K562 (cell line): ENCODE measurements around the gene ROPN1L.

Experiments
- ATF2 ChIP-seq: sonication (generic); formaldehyde crosslinking; IDR thresholded peaks from 2 replicates; pipeline ENCODE4 v1.8.1; 2022; ENCODE audit warnings: missing genetic modification reagents
- EZH2 ChIP-seq: IDR thresholded peaks from 2 replicates; pipeline ENCODE4 v1.6.1; 2012; ENCODE audit warnings: low read depth, mild to moderate bottlenecking, inconsistent platforms, low read length, borderline replicate concordance
- GATA2 ChIP-seq: sonication (generic); formaldehyde crosslinking; IDR thresholded peaks from 2 replicates; pipeline ENCODE4 v1.4.0; 2020; ENCODE audit warnings: mild to moderate bottlenecking, missing genetic modification reagents
- JUN ChIP-seq, 2 experiments: sonication (generic) in 1 of 2; formaldehyde crosslinking in 1 of 2; IDR thresholded peaks; 2 replicates each; pipeline versions ENCODE4 v1.6.1 to v1.8.0; 2012 to 2022; ENCODE audit warnings: borderline replicate concordance in 2 of 2, mild to moderate bottlenecking in 2 of 2, improper control_type of control experiment in 1 of 2, low read depth in 1 of 2, low read length in 1 of 2, missing genetic modification reagents in 1 of 2
- POLR2AphosphoS5 ChIP-seq: IDR thresholded peaks from 2 replicates; pipeline ENCODE4 v1.6.1; 2011; ENCODE audit warnings: mild to moderate bottlenecking, low read depth, low read length, moderate library complexity; ENCODE audit not compliant: control insufficient read depth, insufficient read depth
- SMARCA4 ChIP-seq: fragments of 450-650 bp; IDR thresholded peaks from 2 replicates; pipeline ENCODE4 v1.6.1; 2016
- SMARCA5 ChIP-seq: fragments of 450-650 bp; IDR thresholded peaks from 2 replicates; pipeline ENCODE4 v1.6.1; 2016
- TSHZ1 ChIP-seq: fragments of 250-450 bp; sonication (Bioruptor Pico); IDR thresholded peaks from 2 replicates; pipeline ENCODE4 v1.4.0; 2020; ENCODE audit warnings: mild to moderate bottlenecking, moderate library complexity
- ZBTB26 ChIP-seq: fragments of 450-650 bp; formaldehyde crosslinking; IDR thresholded peaks from 2 replicates; pipeline ENCODE4 v1.4.0; 2022; ENCODE audit warnings: missing genetic modification characterization
- ZNF785 ChIP-seq: fragments of 250-450 bp; sonication (Bioruptor Pico); IDR thresholded peaks from 2 replicates; pipeline ENCODE4 v1.4.0; 2020; ENCODE audit warnings: mild to moderate bottlenecking
- ZZZ3 ChIP-seq: fragments of 450-650 bp; IDR thresholded peaks from 2 replicates; pipeline ENCODE4 v1.6.1; 2016; ENCODE audit warnings: antibody characterized with exemption, mild to moderate bottlenecking, moderate library complexity
- TF ChIP-seq, protein P1 (sequence below), 3 experiments: IDR thresholded peaks in 2 of 3; conservative IDR thresholded peaks in 1 of 3; 2 replicates each; pipeline ENCODE4 v1.5.1; 2011 to 2012; ENCODE audit warnings: low read length in 3 of 3, mild to moderate bottlenecking in 3 of 3, control low read depth in 2 of 3, improper control_type of control experiment in 1 of 3, inconsistent platforms in 1 of 3, low read depth in 1 of 3, mixed read lengths in 1 of 3, moderate library complexity in 1 of 3; ENCODE audit not compliant: insufficient read depth in 2 of 3
- TF ChIP-seq, protein P2 (sequence below): sonication (generic); formaldehyde crosslinking; IDR thresholded peaks from 2 replicates; pipeline ENCODE4 v1.8.0; 2022; ENCODE audit warnings: mild to moderate bottlenecking, low read depth, missing genetic modification reagents
- TF ChIP-seq, protein P3 (sequence below): fragments of 450-650 bp; IDR thresholded peaks from 2 replicates; pipeline ENCODE4 v1.6.1; 2016; ENCODE audit warnings: low read depth

DNA sequence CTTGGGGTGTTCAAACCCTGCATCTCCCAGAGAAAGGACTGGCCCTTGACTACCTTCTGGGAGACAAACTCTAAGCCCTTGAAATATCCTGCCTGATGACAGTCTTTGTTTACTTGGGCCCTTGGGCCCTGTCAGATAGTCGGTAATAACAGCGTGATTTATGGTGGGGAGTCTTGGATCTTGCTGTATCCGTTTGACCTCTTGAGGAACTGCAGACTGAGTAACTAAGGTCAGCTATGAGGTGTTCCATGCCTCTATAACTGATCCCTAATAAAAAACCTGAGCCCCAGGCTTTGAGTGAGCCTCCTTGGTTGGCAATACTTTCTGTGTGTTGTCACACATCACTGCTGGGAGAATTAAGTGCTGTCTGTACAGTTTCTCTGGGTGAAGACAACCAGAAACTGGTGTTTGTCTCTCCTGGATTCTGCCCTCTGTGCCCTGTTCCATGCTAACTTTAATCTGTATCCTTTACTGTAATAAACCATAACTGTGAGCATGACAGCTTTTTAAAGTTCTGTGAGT, 66.0 kb downstream of the ROPN1L start:
- TF ChIP-seq POLR2AphosphoS5 (peak; percentile 79), JUN (IDR thresholded peaks at IDR 0.05; ENCODE audit: borderline replicate concordance, low read depth, low read length) (peak; percentile 83), JUN (CRISPR knock-in tag; IDR thresholded peaks at IDR 0.05; ENCODE audit: borderline replicate concordance) (no peak), SMARCA5 (no peak), TSHZ1 (no peak), ZNF785 (CRISPR knock-in tag) (no peak), ZZZ3 (no peak), ZBTB26 (CRISPR knock-in tag) (no peak), GATA2 (CRISPR knock-in tag) (no peak), EZH2 (no peak), ATF2 (CRISPR knock-in tag) (no peak), SMARCA4 (peak; percentile 88)
- TF ChIP-seq, protein P1, sequence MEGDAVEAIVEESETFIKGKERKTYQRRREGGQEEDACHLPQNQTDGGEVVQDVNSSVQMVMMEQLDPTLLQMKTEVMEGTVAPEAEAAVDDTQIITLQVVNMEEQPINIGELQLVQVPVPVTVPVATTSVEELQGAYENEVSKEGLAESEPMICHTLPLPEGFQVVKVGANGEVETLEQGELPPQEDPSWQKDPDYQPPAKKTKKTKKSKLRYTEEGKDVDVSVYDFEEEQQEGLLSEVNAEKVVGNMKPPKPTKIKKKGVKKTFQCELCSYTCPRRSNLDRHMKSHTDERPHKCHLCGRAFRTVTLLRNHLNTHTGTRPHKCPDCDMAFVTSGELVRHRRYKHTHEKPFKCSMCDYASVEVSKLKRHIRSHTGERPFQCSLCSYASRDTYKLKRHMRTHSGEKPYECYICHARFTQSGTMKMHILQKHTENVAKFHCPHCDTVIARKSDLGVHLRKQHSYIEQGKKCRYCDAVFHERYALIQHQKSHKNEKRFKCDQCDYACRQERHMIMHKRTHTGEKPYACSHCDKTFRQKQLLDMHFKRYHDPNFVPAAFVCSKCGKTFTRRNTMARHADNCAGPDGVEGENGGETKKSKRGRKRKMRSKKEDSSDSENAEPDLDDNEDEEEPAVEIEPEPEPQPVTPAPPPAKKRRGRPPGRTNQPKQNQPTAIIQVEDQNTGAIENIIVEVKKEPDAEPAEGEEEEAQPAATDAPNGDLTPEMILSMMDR (IDR thresholded peaks at IDR 0.05 in 2 of 3, conservative IDR thresholded peaks at IDR 0.05 in 1 of 3; ENCODE audit: insufficient read depth in 2 of 3, low read depth in 1 of 3, low read length in 3 of 3), result no peak
- TF ChIP-seq, protein P2, sequence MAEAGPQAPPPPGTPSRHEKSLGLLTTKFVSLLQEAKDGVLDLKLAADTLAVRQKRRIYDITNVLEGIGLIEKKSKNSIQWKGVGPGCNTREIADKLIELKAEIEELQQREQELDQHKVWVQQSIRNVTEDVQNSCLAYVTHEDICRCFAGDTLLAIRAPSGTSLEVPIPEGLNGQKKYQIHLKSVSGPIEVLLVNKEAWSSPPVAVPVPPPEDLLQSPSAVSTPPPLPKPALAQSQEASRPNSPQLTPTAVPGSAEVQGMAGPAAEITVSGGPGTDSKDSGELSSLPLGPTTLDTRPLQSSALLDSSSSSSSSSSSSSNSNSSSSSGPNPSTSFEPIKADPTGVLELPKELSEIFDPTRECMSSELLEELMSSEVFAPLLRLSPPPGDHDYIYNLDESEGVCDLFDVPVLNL (CRISPR knock-in tag), result no peak
- TF ChIP-seq, protein P3, sequence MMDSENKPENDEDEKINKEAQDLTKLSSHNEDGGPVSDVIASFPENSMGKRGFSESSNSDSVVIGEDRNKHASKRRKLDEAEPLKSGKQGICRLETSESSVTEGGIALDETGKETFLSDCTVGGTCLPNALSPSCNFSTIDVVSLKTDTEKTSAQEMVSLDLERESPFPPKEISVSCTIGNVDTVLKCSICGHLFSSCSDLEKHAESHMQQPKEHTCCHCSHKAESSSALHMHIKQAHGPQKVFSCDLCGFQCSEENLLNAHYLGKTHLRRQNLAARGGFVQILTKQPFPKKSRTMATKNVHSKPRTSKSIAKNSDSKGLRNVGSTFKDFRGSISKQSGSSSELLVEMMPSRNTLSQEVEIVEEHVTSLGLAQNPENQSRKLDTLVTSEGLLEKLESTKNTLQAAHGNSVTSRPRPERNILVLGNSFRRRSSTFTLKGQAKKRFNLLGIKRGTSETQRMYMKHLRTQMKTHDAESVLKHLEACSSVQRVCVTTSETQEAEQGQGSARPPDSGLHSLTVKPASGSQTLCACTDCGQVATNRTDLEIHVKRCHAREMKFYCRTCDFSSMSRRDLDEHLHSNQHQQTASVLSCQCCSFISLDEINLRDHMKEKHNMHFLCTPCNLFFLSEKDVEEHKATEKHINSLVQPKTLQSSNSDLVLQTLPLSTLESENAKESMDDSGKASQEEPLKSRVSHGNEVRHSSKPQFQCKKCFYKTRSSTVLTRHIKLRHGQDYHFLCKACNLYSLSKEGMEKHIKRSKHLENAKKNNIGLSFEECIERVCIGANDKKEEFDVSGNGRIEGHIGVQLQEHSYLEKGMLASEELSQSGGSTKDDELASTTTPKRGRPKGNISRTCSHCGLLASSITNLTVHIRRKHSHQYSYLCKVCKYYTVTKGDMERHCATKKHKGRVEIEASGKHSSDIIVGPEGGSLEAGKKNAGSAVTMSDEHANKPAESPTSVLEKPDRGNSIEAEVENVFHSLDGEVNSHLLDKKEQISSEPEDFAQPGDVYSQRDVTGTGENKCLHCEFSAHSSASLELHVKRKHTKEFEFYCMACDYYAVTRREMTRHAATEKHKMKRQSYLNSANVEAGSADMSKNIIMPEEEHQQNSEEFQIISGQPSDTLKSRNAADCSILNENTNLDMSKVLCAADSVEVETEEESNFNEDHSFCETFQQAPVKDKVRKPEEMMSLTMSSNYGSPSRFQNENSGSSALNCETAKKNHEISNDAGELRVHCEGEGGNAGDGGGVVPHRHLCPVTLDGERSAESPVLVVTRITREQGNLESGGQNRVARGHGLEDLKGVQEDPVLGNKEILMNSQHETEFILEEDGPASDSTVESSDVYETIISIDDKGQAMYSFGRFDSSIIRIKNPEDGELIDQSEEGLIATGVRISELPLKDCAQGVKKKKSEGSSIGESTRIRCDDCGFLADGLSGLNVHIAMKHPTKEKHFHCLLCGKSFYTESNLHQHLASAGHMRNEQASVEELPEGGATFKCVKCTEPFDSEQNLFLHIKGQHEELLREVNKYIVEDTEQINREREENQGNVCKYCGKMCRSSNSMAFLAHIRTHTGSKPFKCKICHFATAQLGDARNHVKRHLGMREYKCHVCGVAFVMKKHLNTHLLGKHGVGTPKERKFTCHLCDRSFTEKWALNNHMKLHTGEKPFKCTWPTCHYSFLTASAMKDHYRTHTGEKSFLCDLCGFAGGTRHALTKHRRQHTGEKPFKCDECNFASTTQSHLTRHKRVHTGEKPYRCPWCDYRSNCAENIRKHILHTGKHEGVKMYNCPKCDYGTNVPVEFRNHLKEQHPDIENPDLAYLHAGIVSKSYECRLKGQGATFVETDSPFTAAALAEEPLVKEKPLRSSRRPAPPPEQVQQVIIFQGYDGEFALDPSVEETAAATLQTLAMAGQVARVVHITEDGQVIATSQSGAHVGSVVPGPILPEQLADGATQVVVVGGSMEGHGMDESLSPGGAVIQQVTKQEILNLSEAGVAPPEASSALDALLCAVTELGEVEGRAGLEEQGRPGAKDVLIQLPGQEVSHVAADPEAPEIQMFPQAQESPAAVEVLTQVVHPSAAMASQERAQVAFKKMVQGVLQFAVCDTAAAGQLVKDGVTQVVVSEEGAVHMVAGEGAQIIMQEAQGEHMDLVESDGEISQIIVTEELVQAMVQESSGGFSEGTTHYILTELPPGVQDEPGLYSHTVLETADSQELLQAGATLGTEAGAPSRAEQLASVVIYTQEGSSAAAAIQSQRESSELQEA, result no peak
